Smooth muscle cell (in vitro differentiated cells): Measurements from ENCODE around the gene KCTD6. TPM values are rescaled to one million over a fixed set of nuclear protein-coding genes. Genes with fewer than 3 reads are reported as not detected.

Experiments used
- DNase-seq: peaks from one replicate; lab custom pipeline; 2025; ENCODE audit not compliant: unreplicated experiment; lab: John Stamatoyannopoulos, UW
- H2AFZ ChIP-seq: fragments of 200-600 bp; sonication (generic); 2 replicates; pipeline ENCODE4 v1.6.0; 2016; ENCODE audit warnings: antibody characterized with exemption, low read depth, mild to moderate bottlenecking
- H3F3A ChIP-seq: fragments of 200-600 bp; sonication (generic); 2 replicates; pipeline ENCODE4 v1.6.0; 2017; ENCODE audit warnings: antibody characterized with exemption, low read depth
- H3K27ac ChIP-seq: fragments of 200-600 bp; sonication (generic); 2 replicates; pipeline ENCODE4 v1.5.1; 2016; ENCODE audit warnings: low read depth, mild to moderate bottlenecking
- H3K27me3 ChIP-seq: fragments of 200-600 bp; sonication (generic); 2 replicates; pipeline ENCODE4 v1.6.1; 2016; ENCODE audit warnings: low read depth, mild to moderate bottlenecking
- H3K36me3 ChIP-seq: fragments of 200-600 bp; sonication (generic); 2 replicates; pipeline ENCODE4 v1.5.1; 2016; ENCODE audit warnings: low read depth
- H3K4me1 ChIP-seq: fragments of 200-600 bp; sonication (generic); 2 replicates; pipeline ENCODE4 v1.5.1; 2016; ENCODE audit warnings: low read depth
- H3K4me2 ChIP-seq: fragments of 200-600 bp; sonication (generic); 2 replicates; pipeline ENCODE4 v1.6.0; 2016; ENCODE audit warnings: mild to moderate bottlenecking
- H3K4me3 ChIP-seq: fragments of 200-600 bp; sonication (generic); 2 replicates; pipeline ENCODE4 v1.5.1; 2016; ENCODE audit warnings: mild to moderate bottlenecking
- H3K79me2 ChIP-seq: fragments of 200-600 bp; sonication (generic); 2 replicates; pipeline ENCODE4 v1.6.0; 2016; ENCODE audit warnings: low read depth, mild to moderate bottlenecking
- H3K9ac ChIP-seq: fragments of 200-600 bp; sonication (generic); 2 replicates; pipeline ENCODE4 v1.6.0; 2016; ENCODE audit warnings: low read depth
- H3K9me3 ChIP-seq: fragments of 200-600 bp; sonication (generic); replicated peaks from 2 replicates; pipeline ENCODE4 v1.5.1; 2016; ENCODE audit warnings: low read depth
- H4K20me1 ChIP-seq: fragments of 200-600 bp; sonication (generic); 2 replicates; pipeline ENCODE4 v1.6.0; 2016; ENCODE audit warnings: low read depth
- WGBS: methylation state at CpG from one replicate; pipeline ENCODE4 v1.1.7; 2016; ENCODE audit warnings: low lambda C conversion rate; 5-methylcytosine and 5-hydroxymethylcytosine counted together
- polyA plus RNA-seq: library from polyadenylated mRNA; unstranded; fragments of >200 nt; fragmentation: Nextera tagmentation; extraction: Ambion mirVana; gene quantifications from 2 replicates; pipeline ENCODE4 v1.2.1, GENCODE V29; 2016
- total RNA-seq: library from RNA; depleted of rRNA; stranded (reverse); fragments of >200 nt; gene quantifications from 2 replicates; pipeline ENCODE4 v1.2.3, GENCODE V29; 2014
- TF ChIP-seq, protein P1 (sequence below): fragments of 200-600 bp; sonication (generic); IDR thresholded peaks from 2 replicates; pipeline ENCODE4 v1.5.1; 2017; ENCODE audit warnings: borderline replicate concordance, mild to moderate bottlenecking, antibody characterized with exemption; ENCODE audit not compliant: insufficient read depth, poor library complexity, severe bottlenecking

KCTD6 gene
- total and polyA plus RNA-seq, 2 experiments from 2014 or later = 20.9 to 21.4 TPM

- Histone ChIP-seq H3K36me3 (no peaks in the 10 kb centered on the region), H3K4me3 (no peak overlapping the region), H3K27ac (no peak overlapping the region), H4K20me1 (no peaks in the 10 kb centered on the region), H2AFZ (no peak overlapping the region), H3K27me3 (no peaks in the 10 kb centered on the region), H3K4me1 (peaks cover 35% of the 10 kb centered on the region), H3K4me2 (no peak overlapping the region), H3K9me3 (no peaks in the 10 kb centered on the region), H3K9ac (no peak overlapping the region), H3K79me2 (no peaks in the 10 kb centered on the region), H3F3A (no peaks in the 10 kb centered on the region)
- DNase-seq = no peak
- TF ChIP-seq, protein P1, sequence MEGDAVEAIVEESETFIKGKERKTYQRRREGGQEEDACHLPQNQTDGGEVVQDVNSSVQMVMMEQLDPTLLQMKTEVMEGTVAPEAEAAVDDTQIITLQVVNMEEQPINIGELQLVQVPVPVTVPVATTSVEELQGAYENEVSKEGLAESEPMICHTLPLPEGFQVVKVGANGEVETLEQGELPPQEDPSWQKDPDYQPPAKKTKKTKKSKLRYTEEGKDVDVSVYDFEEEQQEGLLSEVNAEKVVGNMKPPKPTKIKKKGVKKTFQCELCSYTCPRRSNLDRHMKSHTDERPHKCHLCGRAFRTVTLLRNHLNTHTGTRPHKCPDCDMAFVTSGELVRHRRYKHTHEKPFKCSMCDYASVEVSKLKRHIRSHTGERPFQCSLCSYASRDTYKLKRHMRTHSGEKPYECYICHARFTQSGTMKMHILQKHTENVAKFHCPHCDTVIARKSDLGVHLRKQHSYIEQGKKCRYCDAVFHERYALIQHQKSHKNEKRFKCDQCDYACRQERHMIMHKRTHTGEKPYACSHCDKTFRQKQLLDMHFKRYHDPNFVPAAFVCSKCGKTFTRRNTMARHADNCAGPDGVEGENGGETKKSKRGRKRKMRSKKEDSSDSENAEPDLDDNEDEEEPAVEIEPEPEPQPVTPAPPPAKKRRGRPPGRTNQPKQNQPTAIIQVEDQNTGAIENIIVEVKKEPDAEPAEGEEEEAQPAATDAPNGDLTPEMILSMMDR = no peak
- 84% methylated on average over 6 of the region's 6 CpGs for WGBS
Measured at GRCh38 chr3:58519668-58520402, 27.9 kb downstream of the KCTD6 start.

- no peaks in the 10 kb centered on the region for H3K9me3 ChIP-seq
- no peak overlapping the region for H3K27ac ChIP-seq
- H2AFZ ChIP-seq = no peak overlapping the region
- no peak overlapping the region for H3K9ac ChIP-seq
- H3F3A ChIP-seq = no peaks in the 10 kb centered on the region
- no peaks in the 10 kb centered on the region for H4K20me1 ChIP-seq
- H3K27me3 ChIP-seq = no peaks in the 10 kb centered on the region
- H3K4me2 ChIP-seq = no peak overlapping the region
- H3K79me2 ChIP-seq = no peaks in the 10 kb centered on the region
- no peaks in the 10 kb centered on the region for H3K36me3 ChIP-seq
- peaks cover 35% of the 10 kb centered on the region for H3K4me1 ChIP-seq
- TF ChIP-seq, protein P1 = no peak
- no peak for DNase-seq
- H3K4me3 ChIP-seq = no peak overlapping the region
- 69% methylated on average over 8 of the region's 8 CpGs for WGBS
Measured at GRCh38 chr3:58520403-58521335, 28.8 kb downstream of the KCTD6 start.

DNA sequence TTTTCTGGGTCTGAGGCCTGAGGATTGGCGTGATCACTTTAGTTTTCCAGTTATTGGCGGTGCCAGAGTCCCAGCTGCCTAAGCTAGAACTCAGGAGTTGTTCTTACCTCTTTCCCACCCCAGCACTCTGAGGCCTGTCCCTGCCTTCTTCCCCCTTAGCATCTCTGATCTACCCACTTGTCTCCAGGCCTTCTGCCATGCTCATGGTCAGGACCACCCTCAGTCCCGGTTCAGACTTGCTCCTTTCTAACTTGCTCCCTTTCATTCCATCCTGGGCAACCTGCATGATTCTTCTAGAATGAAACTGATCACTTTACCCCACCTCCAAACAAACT lies 29.4 kb downstream of the KCTD6 start:
- Histone ChIP-seq H3K27ac (no peak overlapping the region), H3K79me2 (no peaks in the 10 kb centered on the region), H3K9me3 (no peaks in the 10 kb centered on the region), H3F3A (no peaks in the 10 kb centered on the region), H3K36me3 (no peaks in the 10 kb centered on the region), H3K4me3 (no peak overlapping the region), H2AFZ (no peak overlapping the region), H3K27me3 (no peaks in the 10 kb centered on the region), H3K4me2 (no peak overlapping the region), H3K9ac (no peak overlapping the region), H3K4me1 (peaks cover 35% of the 10 kb centered on the region), H4K20me1 (no peaks in the 10 kb centered on the region)
- TF ChIP-seq, protein P1 = no peak
- 100% methylated on average over 3 of the region's 3 CpGs for WGBS
- DNase-seq = no peak
